SK-N-SH (cell line): ENCODE measurements around the gene CRIP3. TPM values are rescaled to one million over a fixed set of nuclear protein-coding genes. Genes with fewer than 3 reads are reported as not detected.

Experiments used
- CTCF ChIA-PET: fragments of 300-600, 350-600 bp; formaldehyde crosslinking; extraction: SDS; loops from one replicate; lab custom pipeline; 2021; lab: Yijun Ruan, JAX
- POLR2A ChIA-PET: fragments of 350-600 bp; sonication (Branson Sonifier 250); formaldehyde crosslinking; extraction: SDS; loops from one replicate; lab custom pipeline; 2020; ENCODE audit warnings: antibody characterized with exemption, inconsistent platforms; lab: Yijun Ruan, JAX
- DNase-seq: peaks from one replicate; pipeline ENCODE4 v3.0.0; 2012
- H2AFZ ChIP-seq: fragments of 200-600 bp; sonication (generic); 2 replicates; pipeline ENCODE4 v1.8.1; 2016; ENCODE audit warnings: antibody characterized with exemption, mild to moderate bottlenecking, low read depth
- H3F3A ChIP-seq: fragments of 200-600 bp; sonication (generic); replicated peaks from 2 replicates; pipeline ENCODE3; 2016; ENCODE audit warnings: antibody characterized with exemption, mild to moderate bottlenecking; ENCODE audit not compliant: insufficient read depth
- H3K27ac ChIP-seq, 2 experiments: fragments of 200-500 bp in 1 of 2; fragments of 200-600 bp in 1 of 2; sonication (Bioruptor generic) in 1 of 2; sonication (generic), shearing (Covaris generic) in 1 of 2; 2 replicates each; pipeline versions ENCODE4 v1.5.1 to v1.6.1; 2014 to 2016; ENCODE audit warnings: low read depth in 2 of 2, inconsistent platforms in 1 of 2, low read length in 1 of 2, mild to moderate bottlenecking in 1 of 2, mixed read lengths in 1 of 2
- H3K27me3 ChIP-seq: fragments of 200-600 bp; sonication (generic), shearing (Covaris generic); 2 replicates; pipeline ENCODE4 v1.6.1; 2016; ENCODE audit warnings: mixed run types; ENCODE audit not compliant: insufficient read depth
- H3K36me3 ChIP-seq, 2 experiments: fragments of 200-500 bp in 1 of 2; fragments of 200-600 bp in 1 of 2; sonication (Bioruptor generic) in 1 of 2; sonication (generic) in 1 of 2; replicated peaks in 1 of 2; 2 replicates each; pipeline versions ENCODE3 to v1.5.1; 2014 to 2016; ENCODE audit warnings: low read length in 1 of 2, mild to moderate bottlenecking in 1 of 2; ENCODE audit not compliant: insufficient read depth in 2 of 2, control insufficient read depth in 1 of 2
- H3K4me1 ChIP-seq, 2 experiments: fragments of 200-500 bp in 1 of 2; fragments of 200-600 bp in 1 of 2; sonication (Bioruptor generic) in 1 of 2; sonication (generic), shearing (Covaris generic) in 1 of 2; 2 replicates each; pipeline versions ENCODE4 v1.5.1 to v1.6.1; 2014 to 2016; ENCODE audit warnings: low read depth in 1 of 2, low read length in 1 of 2, mixed run types in 1 of 2; ENCODE audit not compliant: insufficient read depth in 2 of 2, control insufficient read depth in 1 of 2
- H3K4me2 ChIP-seq: fragments of 200-600 bp; sonication (generic), shearing (Covaris generic); 2 replicates; pipeline ENCODE4 v1.6.1; 2017; ENCODE audit warnings: mixed run types
- H3K4me3 ChIP-seq, 2 experiments: fragments of 200-500 bp in 1 of 2; fragments of 200-600 bp in 1 of 2; sonication (Bioruptor generic) in 1 of 2; sonication (generic), shearing (Covaris generic) in 1 of 2; 2 replicates each; pipeline versions ENCODE4 v1.5.1 to v1.8.1; 2014 to 2016; ENCODE audit warnings: low read depth in 2 of 2, inconsistent platforms in 1 of 2, low read length in 1 of 2, mild to moderate bottlenecking in 1 of 2, mixed read lengths in 1 of 2, moderate library complexity in 1 of 2
- H3K79me2 ChIP-seq: fragments of 200-600 bp; sonication (generic); 2 replicates; pipeline ENCODE4 v1.8.1; 2017; ENCODE audit warnings: mild to moderate bottlenecking; ENCODE audit not compliant: insufficient read depth
- H3K9ac ChIP-seq: fragments of 200-600 bp; sonication (generic); 2 replicates; pipeline ENCODE4 v1.6.1; 2017; ENCODE audit warnings: mixed run types
- H3K9me2 ChIP-seq: fragments of 200-600 bp; sonication (generic); 2 replicates; pipeline ENCODE4 v1.6.1; 2017; ENCODE audit warnings: mixed run types
- H3K9me3 ChIP-seq: fragments of 200-600 bp; sonication (generic); 2 replicates; pipeline ENCODE4 v1.6.1; 2017; ENCODE audit warnings: mixed run types, mild to moderate bottlenecking, moderate library complexity
- H4K20me1 ChIP-seq: fragments of 200-600 bp; sonication (generic); 2 replicates; pipeline ENCODE4 v1.6.1; 2017; ENCODE audit warnings: mild to moderate bottlenecking, mixed run types; ENCODE audit not compliant: insufficient read depth
- GABPA ChIP-seq: IDR thresholded peaks from 2 replicates; pipeline ENCODE4 v1.4.0; 2012; ENCODE audit warnings: low read depth, mild to moderate bottlenecking
- GATA2 ChIP-seq: sonication (generic); formaldehyde crosslinking; IDR thresholded peaks from 2 replicates; pipeline ENCODE4 v1.5.0; 2020; ENCODE audit warnings: mild to moderate bottlenecking, missing genetic modification reagents
- JUND ChIP-seq: IDR thresholded peaks from 2 replicates; pipeline ENCODE4 v1.4.0; 2012
- NRF1 ChIP-seq: IDR thresholded peaks from 2 replicates; pipeline ENCODE4 v1.6.1; 2012; ENCODE audit warnings: low read depth, mild to moderate bottlenecking, low read length
- POLR2AphosphoS5 ChIP-seq: IDR thresholded peaks from 2 replicates; pipeline ENCODE4 v1.6.1; 2012; ENCODE audit warnings: low read depth, low read length
- RAD21 ChIP-seq: IDR thresholded peaks from 2 replicates; pipeline ENCODE4 v1.6.1; 2012; ENCODE audit warnings: mild to moderate bottlenecking, low read length
- WGBS: methylation state at CpG from one replicate; pipeline ENCODE4 v1.1.6; 2017; ENCODE audit warnings: low lambda C conversion rate; 5-methylcytosine and 5-hydroxymethylcytosine counted together
- polyA plus RNA-seq, 3 experiments: library from polyadenylated mRNA; depleted of rRNA; stranded (reverse); fragments of >200 nt; gene quantifications; 2 replicates each; pipeline ENCODE4 v1.2.3, GENCODE V29; 2012
- TF ChIP-seq, protein P1 (sequence below): IDR thresholded peaks from 2 replicates; pipeline ENCODE4 v1.4.0; 2012; ENCODE audit warnings: low read depth, borderline replicate concordance
- TF ChIP-seq, protein P2 (sequence below): fragments of 150-350 bp; IDR thresholded peaks from 2 replicates; pipeline ENCODE4 v1.6.1; 2017; ENCODE audit warnings: antibody characterized with exemption, low read length, low read depth, borderline replicate concordance

The CRIP3 gene
- polyA plus RNA-seq, 1 of the 3 experiments (the other 2 are of a cell fraction): not detected

DNA sequence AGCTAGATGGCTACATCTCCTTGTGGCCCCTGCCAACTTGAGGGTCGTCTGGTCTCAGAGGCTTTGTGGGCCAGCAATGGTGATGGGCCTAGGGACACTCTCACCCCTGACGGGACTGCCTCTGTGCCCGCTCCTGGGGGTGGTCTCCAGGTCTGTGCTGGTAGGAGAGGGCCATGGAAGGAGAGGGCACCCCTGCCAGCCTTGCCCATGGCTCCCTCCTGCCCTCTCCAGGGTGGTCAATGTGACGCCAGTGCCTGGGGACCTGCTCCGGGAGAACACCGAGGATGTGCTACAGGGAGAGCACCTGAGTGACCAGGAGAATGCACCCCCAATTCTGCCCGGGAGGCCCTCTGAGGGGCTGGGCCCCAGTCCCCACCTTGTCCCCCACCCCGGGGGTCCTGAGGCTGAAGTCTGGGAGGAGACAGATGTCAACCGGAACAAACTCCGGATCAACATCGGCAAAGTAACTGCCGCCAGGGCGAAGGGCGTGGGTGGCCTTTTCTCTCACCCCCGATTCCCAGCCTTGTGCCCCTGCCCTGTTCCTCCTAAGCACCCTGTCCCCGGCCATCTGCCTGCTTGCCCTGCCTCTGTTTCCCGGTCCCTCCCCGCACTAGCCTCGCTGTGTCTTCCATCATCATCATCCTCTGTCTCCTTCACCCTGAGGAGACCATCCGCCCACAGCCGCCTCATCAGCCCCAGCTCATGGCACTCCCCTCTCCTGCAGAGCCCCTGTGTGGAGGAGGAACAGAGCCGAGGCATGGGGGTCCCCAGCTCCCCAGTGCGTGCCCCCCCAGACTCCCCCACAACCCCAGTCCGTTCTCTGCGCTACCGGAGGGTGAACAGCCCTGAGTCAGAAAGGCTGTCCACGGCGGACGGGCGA, 49.6 kb downstream of the CRIP3 start:
- POLR2A ChIA-PET: interaction anchor here (1.3 kb wide), 1 partner anchor 9 kb away, joined by 3 read pairs; no protein-coding TSS in a partner anchor
- Histone ChIP-seq H3K27me3 (no peaks in the 10 kb centered on the region), H2AFZ (no peak overlapping the region), H3K27ac (no peak overlapping the region), H3K9me2 (no peaks in the 10 kb centered on the region), H3K4me3 (no peak overlapping the region), H3K36me3 (no peaks in the 10 kb centered on the region), H3K9me3 (no peaks in the 10 kb centered on the region), H3K79me2 (no peaks in the 10 kb centered on the region)
- no peak for DNase-seq
- WGBS: 86% methylated on average over 20 of the region's 30 CpGs
- no peak for TF ChIP-seq NRF1
- TF ChIP-seq GABPA: no peak
- TF ChIP-seq, all 33 proteins: peak for 0
- H3K9ac ChIP-seq: no peak overlapping the region
- CTCF ChIA-PET: interaction anchor here (1.5 kb wide), 1 partner anchor 30 kb away, joined by 5 read pairs; the partner anchor contains the start of gene DNPH1
- no peak overlapping the region for H3K4me2 ChIP-seq
- no peaks in the 10 kb centered on the region for H3F3A ChIP-seq
- no peaks in the 10 kb centered on the region for H3K4me1 ChIP-seq
- no peaks in the 10 kb centered on the region for H4K20me1 ChIP-seq

DNA sequence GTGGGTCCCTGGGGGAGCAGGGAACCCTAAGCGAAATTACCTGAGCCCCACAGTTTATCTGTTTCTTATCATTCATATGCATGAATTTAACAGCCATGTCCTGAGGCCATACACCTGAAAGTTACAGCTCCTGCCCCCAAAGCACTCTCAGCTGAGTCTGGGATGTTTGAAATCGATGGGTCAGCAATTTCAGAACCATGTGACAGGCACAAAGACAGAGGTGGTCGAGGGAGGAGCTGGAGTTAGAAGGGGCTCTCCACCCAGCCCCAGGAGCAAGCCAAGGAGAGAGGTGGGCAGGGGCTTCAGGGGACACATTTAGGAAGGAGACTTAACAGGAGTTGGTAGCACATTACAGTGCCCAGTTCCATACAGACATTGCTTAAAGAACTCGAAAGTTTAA, 50.4 kb downstream of the CRIP3 start:
- Histone ChIP-seq H3K4me3 (no peak overlapping the region), H3K9me3 (no peaks in the 10 kb centered on the region), H3F3A (no peaks in the 10 kb centered on the region), H3K36me3 (no peaks in the 10 kb centered on the region), H2AFZ (no peak overlapping the region), H3K27ac (no peak overlapping the region), H3K79me2 (no peaks in the 10 kb centered on the region), H4K20me1 (no peaks in the 10 kb centered on the region), H3K4me2 (no peak overlapping the region), H3K9ac (no peak overlapping the region), H3K9me2 (no peaks in the 10 kb centered on the region), H3K27me3 (no peaks in the 10 kb centered on the region), H3K4me1 (no peaks in the 10 kb centered on the region)
- no peak for DNase-seq
- WGBS: 39% methylated on average over 4 of the region's 4 CpGs
- ChIA-PET POLR2A (no interaction called here), CTCF (interaction anchor here (1.5 kb wide), 1 partner anchor 29 kb away, joined by 5 read pairs; the partner anchor contains the start of gene DNPH1)
- TF ChIP-seq, protein P1, sequence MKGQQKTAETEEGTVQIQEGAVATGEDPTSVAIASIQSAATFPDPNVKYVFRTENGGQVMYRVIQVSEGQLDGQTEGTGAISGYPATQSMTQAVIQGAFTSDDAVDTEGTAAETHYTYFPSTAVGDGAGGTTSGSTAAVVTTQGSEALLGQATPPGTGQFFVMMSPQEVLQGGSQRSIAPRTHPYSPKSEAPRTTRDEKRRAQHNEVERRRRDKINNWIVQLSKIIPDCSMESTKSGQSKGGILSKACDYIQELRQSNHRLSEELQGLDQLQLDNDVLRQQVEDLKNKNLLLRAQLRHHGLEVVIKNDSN: no peak
- TF ChIP-seq POLR2AphosphoS5 (no peak), GABPA (no peak), RAD21 (no peak), JUND (no peak), GATA2 (CRISPR knock-in tag) (no peak)
- TF ChIP-seq, protein P2, sequence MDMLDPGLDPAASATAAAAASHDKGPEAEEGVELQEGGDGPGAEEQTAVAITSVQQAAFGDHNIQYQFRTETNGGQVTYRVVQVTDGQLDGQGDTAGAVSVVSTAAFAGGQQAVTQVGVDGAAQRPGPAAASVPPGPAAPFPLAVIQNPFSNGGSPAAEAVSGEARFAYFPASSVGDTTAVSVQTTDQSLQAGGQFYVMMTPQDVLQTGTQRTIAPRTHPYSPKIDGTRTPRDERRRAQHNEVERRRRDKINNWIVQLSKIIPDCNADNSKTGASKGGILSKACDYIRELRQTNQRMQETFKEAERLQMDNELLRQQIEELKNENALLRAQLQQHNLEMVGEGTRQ: no peak
